Measurements from ENCODE around the gene TTC21A. TPM values are rescaled to one million over a fixed set of nuclear protein-coding genes. Genes with fewer than 3 reads are reported as not detected.

The TTC21A gene
- polyA plus RNA-seq, 4 donors = 6.0 to 19.9 (median 11.8) TPM

DNA sequence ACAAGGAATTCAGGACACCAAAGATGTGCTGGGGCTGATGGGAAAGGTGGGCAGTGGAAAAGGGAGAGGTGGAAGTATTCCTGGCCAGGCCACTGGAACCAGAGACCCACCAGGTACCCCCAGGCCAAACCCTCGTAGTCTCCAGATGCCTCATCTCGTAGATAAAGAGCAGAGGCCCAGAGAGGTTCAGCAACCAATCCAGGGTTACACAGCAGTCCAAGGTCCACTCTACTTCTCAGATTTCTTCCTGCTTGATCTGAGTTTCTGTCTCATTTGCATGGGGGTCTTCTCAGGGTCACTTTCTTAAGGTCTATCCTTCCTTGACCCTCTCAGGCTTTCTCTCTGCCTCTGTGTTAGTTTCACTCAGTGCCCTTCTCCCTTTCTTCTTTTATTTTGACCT is 5.1 kb downstream of the TTC21A start:
- no peak for DNase-seq (ENCODE audit: low read depth in 4 of 4, low spot score in 2 of 4)

DNA sequence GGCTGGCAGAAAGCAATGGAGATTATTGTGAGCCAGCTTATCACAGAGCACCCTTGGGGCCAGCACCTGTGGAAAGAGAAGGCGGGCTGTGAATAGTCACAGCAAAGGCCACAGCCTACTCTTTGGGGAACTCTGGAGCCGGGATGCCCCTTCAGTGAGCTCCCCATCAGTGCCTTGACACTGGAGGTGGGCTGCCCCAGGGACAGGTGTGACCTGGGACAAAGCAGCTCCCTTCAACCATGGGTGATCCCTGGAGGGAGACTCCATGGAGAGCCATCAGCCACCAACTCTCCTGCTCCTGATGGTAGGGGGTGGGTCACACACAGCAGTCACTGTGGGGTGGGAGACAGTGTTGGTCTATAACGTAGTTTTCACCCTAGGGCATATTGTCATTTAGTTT is 5.8 kb downstream of the TTC21A start:
- DNase-seq (ENCODE audit: low read depth in 4 of 4, low spot score in 2 of 4) = no peak

DNA sequence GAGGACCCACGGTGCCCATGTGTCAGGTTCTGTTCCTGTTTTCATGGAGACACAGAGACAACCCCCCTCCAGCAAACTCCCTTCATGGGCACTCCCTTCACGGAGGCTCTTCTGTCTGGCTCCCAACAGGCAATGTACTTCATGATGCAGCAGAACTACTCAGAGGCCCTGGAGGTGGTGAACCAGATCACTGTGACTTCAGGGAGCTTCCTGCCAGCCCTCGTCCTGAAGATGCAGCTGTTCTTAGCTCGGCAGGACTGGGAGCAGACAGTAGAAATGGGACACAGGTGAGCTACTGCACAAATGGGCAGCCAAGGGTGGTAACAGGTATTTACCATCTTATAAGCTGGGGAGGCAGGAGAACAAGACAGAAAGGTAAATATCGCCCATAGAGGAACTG is 7.0 kb downstream of the TTC21A start:
- no peak for DNase-seq (ENCODE audit: low read depth in 4 of 4, low spot score in 2 of 4)

DNA sequence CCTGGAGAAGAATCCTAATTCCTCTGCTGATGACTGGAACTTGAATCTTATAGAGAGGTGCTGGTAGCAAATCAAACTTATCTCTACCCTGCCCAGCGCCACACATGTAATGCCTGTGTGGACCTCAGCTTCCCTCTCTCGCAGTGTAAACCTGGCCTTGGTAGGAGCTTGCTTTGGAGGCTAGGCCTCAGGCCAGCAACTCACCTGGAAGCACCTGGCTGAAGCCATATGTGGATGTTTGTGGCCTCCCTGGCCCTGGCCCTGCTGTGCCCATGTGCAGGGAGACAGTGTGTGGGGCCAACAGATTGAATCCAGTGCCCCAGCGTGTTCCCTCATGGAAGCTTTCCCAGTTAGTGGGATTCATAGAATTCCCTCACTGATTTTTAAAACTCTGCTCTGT is 8.4 kb downstream of the TTC21A start:
- no peak for DNase-seq (ENCODE audit: low read depth in 4 of 4, low spot score in 2 of 4)

DNA sequence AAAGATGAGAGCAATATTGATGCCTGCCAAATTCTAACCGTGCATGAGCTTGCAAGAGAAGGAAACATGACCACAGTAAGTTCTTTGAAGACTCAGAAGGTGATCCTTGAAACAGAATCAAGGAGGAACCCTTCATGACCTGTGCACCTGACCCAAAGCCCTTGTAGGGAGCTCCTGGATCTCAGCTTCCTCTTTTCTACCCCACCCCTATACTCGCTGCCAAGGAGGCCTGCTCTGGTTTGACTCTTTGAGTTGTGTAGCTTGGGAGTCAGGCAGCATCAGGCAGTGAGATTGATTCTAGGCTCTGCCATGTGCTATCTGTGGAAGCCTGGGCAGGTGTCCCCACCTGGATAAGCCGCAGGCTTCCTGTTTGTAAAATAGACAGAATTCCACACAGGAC is 10.6 kb downstream of the TTC21A start:
- no peak for DNase-seq (ENCODE audit: low read depth in 4 of 4, low spot score in 2 of 4)

DNA sequence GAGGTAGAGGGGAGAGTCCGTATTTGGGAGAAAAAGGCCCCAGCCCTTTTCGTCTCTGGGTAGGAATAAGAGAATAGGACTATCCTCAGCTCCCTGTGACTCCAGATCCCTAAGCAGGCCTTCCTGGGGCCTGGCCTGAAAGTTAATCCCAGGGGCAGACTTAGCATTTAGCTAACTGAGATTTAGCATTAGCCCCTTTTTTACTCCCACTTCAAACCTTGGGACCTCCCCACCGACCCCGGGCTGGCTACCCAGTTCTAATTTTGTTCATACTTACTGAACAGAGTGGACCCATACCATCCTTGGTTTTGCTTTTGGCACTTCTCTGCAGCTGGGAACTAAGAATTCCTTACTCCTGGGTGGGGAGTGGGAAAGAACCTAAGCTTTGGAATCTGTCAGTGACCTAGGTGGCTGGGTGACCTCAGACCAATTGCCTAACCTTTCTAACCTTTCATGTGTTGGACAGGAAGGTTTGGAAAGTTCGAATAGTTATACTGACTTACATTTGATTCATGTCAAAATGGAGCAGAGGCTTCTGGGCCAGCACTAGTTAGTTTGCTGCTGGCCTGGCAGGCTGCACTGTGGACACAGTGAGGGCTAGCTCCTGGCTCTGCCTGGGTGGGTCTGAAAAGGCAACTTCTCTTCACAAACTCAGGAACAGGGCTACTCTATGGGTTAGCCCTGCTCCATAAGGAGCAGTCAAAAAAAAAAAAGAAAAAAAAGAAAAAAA is 11.6 kb downstream of the TTC21A start:
- no peak for DNase-seq (ENCODE audit: low read depth in 4 of 4, low spot score in 2 of 4)

DNA sequence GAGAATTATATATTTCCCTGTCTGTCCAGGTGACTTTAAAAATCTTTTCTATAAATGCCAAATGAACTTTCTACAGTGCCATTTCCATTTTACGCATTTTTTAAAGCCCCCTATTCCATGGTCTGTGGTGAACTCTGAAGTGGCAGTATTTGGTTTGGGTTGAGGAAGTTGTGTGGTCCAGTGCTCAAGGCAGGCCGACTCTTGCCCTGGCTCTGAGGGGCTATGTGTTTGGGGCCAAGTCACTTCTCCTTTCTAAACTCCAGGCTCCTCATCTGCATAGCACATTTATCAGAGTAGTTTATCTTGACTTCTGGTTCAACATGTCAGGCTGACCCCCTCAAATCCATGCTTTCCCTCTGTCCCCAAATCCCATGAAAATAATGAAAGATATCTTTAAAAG is 14.1 kb downstream of the TTC21A start:
- DNase-seq (ENCODE audit: low read depth in 4 of 4, low spot score in 2 of 4) = no peak

DNA sequence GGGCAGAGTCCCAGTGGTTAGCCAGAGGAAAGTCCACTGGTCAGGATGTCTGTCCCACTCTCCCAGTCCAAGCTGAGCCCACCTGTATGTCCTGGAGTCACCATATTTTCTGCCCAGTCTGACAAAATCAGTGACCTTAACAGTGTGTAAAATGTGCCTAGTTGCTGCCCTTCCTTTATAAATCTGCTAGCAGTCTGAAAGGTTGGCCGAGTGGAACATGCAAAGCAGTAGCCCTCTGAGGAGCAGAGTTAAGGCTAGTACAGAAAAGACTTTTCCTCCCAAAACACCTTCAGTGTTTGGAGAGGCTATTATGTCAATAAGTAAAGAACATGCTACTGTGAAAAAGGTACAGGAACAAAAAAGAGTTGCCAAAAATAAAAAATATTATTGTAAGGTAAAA is 15.3 kb downstream of the TTC21A start:
- DNase-seq (ENCODE audit: low read depth in 4 of 4, low spot score in 2 of 4) = no peak

DNA sequence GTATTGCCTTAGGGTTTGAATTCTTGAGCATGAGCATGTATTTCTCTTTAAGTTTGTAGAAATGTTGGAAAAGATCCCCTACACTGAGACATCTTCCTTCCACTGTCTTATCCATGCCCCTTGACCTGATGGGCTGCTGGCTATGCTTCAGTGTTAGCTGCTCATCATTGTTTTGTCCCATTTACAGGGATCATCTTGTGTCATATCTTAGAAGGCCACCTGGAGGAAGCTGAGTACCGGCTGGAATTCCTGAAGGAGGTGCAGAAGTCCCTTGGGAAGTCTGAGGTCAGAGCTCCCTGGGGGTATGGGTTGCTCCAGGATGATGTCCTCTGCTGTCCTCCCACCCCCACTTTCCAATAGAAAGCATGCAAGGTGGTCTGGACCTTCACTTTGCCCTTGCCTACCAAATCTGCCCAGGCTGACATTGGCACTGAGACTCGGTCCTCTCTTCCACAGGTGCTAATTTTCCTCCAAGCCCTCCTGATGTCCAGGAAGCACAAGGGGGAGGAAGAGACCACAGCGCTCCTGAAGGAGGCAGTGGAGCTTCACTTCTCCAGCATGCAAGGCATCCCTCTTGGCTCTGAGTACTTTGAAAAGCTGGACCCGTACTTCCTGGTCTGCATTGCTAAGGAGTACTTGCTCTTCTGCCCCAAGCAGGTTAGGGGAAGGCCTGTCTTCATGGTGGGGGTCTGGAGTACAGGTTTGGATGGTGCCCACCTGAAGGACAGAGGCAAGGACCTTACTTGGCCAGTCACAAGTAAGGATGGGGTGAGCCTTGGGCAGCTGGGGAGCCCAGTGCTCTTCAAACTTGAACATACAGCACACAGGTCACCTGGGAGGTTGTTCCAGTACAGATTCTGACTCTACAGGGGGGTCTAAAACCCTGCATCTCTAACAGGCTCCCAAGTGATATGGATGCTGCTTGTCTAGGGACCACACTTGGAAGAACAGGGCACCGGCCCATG is 17.7 kb downstream of the TTC21A start:
- no peak for DNase-seq (ENCODE audit: low read depth in 4 of 4, low spot score in 2 of 4)

DNA sequence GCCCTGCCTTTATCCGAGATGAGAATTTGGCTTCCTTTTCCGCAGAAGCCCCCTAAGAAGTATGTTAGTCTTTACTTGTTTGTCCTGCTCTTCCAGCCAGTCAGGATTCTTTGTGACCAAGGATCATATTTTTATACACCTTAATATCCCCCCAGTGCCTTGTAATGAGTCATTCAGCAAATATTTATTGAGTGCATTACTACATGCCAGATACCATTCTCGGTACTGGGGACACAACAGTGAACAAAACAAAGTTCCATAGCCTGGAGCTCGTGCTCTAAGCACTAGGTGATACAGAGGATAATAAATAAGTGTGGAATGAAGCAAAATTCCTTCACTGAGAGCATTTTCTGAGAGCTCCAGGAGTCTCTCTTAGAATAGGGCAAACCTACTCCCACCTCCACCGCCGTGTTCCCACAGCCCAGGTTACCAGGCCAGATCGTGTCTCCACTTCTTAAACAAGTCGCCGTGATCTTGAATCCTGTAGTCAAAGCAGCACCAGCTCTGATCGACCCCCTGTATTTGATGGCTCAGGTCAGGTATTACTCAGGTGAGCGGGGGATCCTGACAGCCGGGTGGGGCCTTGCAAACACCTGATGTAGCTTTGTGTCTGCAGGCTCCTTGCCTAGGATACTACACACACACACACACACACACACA is 18.5 kb downstream of the TTC21A start:
- DNase-seq (ENCODE audit: low read depth in 4 of 4, low spot score in 2 of 4) = no peak

DNA sequence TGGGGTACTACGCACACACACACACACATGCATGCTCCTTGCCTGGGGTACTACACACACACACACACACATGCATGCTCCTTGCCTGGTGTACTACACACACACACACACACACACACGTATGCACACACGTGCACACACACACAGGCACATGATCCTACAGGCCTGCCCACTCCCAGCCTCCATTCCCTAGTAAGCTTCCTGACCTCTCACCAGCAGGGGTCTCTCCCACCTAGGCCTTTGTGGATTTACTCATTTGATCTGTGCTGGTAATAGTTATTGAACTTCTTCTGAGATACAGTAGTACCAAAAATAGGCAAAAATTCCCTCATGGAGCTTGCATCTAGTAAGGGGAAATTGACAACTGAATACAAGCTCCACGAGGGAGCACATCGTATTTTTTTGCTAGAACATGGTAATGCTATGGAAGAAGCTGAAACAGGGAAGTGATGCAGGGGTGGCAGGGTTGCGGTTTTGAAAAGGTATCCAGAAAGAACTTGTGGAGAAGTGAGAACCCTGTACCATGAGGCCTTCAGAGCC is 19.1 kb downstream of the TTC21A start:
- DNase-seq (ENCODE audit: low read depth in 4 of 4, low spot score in 2 of 4) = no peak

DNA sequence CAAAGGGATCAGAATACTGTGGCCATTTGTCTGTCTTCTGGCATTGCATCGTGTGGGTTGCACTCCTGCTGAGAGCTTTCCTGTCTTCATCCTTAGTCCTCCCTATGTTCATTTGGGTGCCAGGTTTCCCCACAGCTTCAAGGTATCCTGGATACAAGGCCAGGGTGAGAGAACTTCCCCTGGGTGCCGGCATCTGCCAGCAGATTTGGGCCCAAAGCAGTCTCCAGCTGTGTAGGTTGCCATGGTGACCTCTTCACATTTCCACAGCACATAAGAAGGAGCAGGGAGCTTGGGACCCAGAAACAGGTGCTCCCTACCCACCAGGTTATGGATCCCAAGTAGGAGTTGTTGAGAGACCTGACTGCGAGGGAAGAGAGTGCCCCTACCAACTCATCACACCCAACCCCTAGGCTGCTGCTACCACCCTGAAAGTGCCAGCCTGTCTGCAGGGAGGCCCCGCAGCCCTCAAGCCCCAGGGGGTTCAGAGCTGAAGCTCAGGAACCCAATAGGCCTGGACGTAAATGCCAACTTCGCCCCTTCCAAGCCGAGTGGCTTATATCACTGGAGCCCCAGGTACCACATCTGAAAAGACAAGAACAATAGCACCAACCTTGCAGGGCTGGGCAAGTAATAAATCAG is 19.9 kb downstream of the TTC21A start:
- no peak for DNase-seq (ENCODE audit: low read depth in 4 of 4, low spot score in 2 of 4)

DNA sequence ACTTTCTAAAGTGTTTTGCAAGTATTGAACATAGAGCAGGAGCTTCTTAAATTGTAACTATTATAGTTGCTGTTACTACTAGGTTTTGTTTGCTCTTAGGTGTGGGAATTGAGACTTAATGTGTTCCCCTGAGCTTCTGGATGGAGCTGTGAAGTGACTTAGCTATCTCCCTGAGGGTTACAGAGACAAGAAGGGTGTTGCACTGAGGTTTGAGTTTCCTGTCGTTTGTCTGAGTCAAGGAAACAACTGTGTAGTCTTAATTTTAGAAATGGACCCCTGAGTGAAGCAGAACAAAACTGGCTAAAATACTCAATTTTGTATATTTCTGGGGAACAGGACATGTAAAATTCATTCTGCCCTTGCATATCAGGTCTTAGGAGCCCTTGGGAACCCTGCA is 20.4 kb downstream of the TTC21A start:
- DNase-seq (ENCODE audit: low read depth in 4 of 4, low spot score in 2 of 4) = no peak

DNA sequence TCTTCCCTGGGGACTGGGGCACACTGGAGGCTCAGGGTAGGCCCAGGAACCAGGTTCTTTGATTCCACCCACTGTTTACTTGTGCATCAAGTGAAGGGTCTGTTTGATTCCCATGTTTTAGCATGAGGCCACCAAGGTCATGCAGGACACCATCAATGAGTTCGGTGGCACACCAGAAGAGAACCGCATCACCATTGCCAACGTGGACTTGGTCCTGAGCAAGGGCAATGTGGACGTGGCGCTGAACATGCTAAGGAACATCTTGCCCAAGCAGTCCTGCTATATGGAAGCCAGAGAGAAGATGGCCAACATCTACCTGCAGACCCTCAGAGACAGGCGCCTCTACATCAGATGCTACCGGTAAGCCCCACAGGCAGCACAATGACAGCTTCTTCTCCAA is 21.5 kb downstream of the TTC21A start:
- DNase-seq (ENCODE audit: low read depth in 4 of 4, low spot score in 2 of 4) = no peak

DNA sequence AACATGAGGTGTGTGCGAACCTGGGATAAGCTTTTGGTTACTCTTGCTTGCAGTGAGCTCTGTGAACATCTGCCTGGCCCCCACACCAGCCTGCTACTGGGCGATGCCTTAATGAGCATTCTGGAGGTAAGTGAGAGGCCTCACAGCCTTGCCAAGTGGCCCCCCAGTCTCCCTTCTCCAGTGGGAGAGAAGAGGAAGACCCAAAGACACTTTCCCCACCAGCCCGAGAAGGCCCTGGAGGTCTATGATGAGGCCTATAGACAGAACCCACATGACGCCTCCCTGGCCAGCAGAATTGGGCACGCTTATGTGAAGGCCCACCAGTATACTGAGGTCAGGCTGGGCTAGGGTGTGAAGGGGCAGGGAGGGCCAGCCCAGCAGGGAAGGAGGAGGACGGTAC is 22.5 kb downstream of the TTC21A start:
- DNase-seq (ENCODE audit: low read depth in 4 of 4, low spot score in 2 of 4) = no peak

DNA sequence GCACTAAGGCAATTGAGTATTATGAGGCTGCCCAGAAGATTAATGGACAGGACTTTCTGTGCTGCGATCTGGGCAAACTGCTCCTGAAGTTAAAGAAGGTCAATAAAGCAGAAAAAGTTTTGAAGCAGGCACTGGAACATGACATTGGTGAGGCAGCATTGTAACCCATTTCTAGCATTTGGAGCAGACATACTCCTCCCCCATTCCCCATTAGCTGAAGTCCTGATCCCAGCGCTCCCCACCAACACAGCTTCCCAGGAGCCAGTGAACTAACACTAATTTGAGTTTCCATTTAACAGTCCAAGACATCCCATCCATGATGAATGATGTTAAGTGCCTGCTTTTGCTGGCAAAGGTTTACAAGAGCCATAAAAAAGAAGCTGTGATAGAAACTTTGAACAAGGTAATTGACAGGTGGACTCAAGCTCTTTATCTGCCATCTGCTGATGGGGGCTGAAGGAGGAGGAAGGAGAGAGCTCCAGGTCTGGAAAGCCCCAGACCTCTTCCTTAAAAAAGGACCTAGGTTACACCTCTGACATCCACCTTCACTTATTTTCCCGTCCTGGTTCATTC is 23.3 kb downstream of the TTC21A start:
- no peak for DNase-seq (ENCODE audit: low read depth in 4 of 4, low spot score in 2 of 4)

DNA sequence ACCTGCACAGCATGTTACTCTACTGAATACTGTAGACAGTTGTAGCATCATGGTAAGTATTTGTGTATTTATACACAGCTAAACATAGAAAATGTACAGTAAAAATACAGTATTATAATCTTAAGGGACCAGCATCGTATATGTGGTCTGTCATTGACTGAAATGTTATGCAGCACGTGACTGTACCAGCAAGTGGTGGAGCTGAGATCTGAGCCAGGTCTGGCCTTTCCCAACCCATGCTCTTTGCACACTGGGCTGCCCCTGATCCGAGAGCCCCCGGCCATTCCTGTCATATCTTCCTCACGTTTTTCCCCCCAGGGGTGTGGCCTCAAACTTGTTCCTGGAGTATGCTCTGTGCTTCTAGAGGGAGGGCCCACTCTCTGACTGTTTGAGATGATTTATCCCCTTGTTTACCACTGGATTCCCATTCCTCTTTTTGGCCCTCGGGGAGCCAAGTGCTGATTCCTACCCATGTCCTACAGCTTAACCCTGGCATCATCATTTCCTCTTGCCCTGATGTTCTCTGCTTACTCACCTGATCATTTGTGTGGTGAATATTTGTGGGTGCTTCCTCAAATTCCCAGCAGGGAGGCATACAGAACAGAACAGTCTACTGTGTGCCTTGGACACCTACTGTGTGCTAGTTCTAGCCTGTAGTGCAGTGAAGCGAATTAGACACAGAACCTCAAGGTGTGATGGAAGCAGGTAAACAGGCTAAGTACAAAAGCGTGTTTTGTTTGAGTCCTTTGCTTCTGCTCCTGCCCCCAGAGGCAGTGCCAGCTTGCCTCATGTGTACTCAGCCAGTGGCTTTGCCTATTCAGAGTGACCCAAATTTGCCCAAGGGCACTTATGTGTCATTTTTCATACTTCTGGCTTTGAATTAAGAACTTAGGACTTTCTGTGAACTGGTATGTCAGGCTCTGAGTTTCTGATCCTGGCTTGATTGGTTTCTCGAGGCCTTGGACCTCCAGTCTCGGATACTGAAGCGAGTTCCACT is 24.9 kb downstream of the TTC21A start:
- no peak for DNase-seq (ENCODE audit: low read depth in 4 of 4, low spot score in 2 of 4)

DNA sequence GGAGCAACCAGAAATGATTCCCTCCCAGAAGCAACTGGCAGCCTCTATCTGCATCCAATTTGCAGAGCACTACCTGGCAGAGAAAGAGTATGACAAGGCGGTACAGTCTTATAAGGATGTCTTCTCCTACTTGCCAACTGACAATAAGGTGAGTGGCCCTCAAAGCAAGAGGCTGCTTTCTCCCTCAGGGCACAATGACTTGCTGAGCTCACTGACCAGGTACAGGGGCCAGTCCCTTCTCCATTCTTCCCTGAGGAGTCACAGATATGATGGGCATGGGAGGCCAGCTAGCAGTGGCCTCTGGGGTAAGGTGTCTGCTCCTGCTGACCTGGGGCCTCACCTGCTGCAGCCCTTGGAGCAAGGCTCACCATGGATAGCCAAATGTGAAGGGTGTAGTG is 25.6 kb downstream of the TTC21A start:
- DNase-seq (ENCODE audit: low read depth in 4 of 4, low spot score in 2 of 4) = no peak

DNA sequence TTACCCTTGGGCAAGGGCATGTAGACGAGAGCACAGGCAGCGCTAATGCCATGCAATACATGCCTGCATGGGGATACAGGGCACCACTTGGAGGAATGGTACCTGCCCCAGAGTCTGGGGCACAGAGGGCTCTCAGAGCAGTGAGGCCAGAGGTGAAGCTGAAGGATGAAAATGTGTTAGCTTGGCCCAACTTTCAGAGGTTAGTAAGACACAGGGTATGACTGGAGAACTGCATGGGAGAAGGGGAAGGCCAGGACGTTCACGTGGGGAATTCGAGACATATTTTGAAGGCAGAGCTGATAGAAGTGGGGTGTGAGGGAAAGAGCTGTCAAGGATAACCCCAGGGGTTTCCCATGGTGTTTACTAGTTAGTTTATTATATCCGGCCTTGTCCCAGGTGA is 26.3 kb downstream of the TTC21A start:
- no peak for DNase-seq (ENCODE audit: low read depth in 4 of 4, low spot score in 2 of 4)
